GM21737 (cell line): ENCODE measurements around the gene QRICH1.
A peak's percentile ranks its signal among the peaks of the same experiment; 100 is the strongest.

Experiments used
- ATAC-seq: cut with Tn5 transposase; IDR thresholded peaks from one replicate; pipeline ENCODE4 v1.9.1; 2021; ENCODE audit warnings: mild to moderate bottlenecking, moderate library complexity; ENCODE audit not compliant: unreplicated experiment

The QRICH1 gene

GRCh38 chr3:49034650-49035049, 59.2 kb downstream of the QRICH1 start:
- no peak for ATAC-seq

- no peak for ATAC-seq
Measured at GRCh38 chr3:49032646-49033304, 61.1 kb downstream of the QRICH1 start.

- no peak for ATAC-seq
Measured at GRCh38 chr3:49030321-49030720, 63.5 kb downstream of the QRICH1 start.

GRCh38 chr3:49029563-49029884, 64.3 kb downstream of the QRICH1 start:
- no peak for ATAC-seq

GRCh38 chr3:49028673-49029562, 65.0 kb downstream of the QRICH1 start, which contains the start of gene IMPDH2:
IMPDH2 (minus strand) TSS chr3:49029398; CDS start chr3:49029350, 48 bp downstream.
- ATAC-seq = peak; percentile 82

- ATAC-seq = no peak
Measured at GRCh38 chr3:49028298-49028672, 65.6 kb downstream of the QRICH1 start.

- ATAC-seq = no peak
Measured at GRCh38 chr3:49027634-49028033, 66.2 kb downstream of the QRICH1 start.

- no peak for ATAC-seq
Measured at GRCh38 chr3:49026536-49026935, 67.3 kb downstream of the QRICH1 start.

- no peak for ATAC-seq
Measured at GRCh38 chr3:49025793-49026520, 67.9 kb downstream of the QRICH1 start.

- no peak for ATAC-seq
Measured at GRCh38 chr3:49025005-49025792, 68.7 kb downstream of the QRICH1 start.

- ATAC-seq = no peak
Measured at GRCh38 chr3:49024449-49024848, 69.4 kb downstream of the QRICH1 start.

GRCh38 chr3:49023775-49024174, 70.1 kb downstream of the QRICH1 start:
- ATAC-seq = no peak

- ATAC-seq = no peak
Measured at GRCh38 chr3:49022688-49023171, 71.1 kb downstream of the QRICH1 start.

GRCh38 chr3:49021813-49022687, 71.8 kb downstream of the QRICH1 start, which contains the start of gene NDUFAF3:
NDUFAF3 (plus strand) TSS chr3:49022121; CDS start chr3:49022145, 24 bp downstream.
- ATAC-seq = peak; percentile 53

GRCh38 chr3:49021213-49021812, 72.6 kb downstream of the QRICH1 start:
- ATAC-seq = peak; percentile 42

- ATAC-seq = peak; percentile 2
Measured at GRCh38 chr3:49020330-49021212, 73.3 kb downstream of the QRICH1 start.

GRCh38 chr3:49019941-49020329, 73.9 kb downstream of the QRICH1 start:
- ATAC-seq = no peak

GRCh38 chr3:49018707-49019006, 75.2 kb downstream of the QRICH1 start:
- ATAC-seq = no peak
